Activated CD4-positive, alpha-beta memory T cell treated with anti-CD3 and anti-CD28 coated beads, Interleukin-2, amount 10 ng/mL, durations not matched to agents 7 days and 5 days (primary cell): Measurements from ENCODE around the gene ELOA2. TPM values are rescaled to one million over a fixed set of nuclear protein-coding genes. Genes with fewer than 3 reads are reported as not detected.
"Not testable (repeated sequence)": the region's sequence is repeated elsewhere in the genome, so short reads cannot be mapped to it uniquely, and the experiment has no call there.

Source experiments
- CTCF ChIA-PET: fragments of 350-600 bp; sonication (Branson Sonifier 250); formaldehyde crosslinking; loops from one replicate; lab custom pipeline; 2021; ENCODE audit warnings: antibody characterized with exemption, inconsistent platforms; lab: Charles Lee
- POLR2A ChIA-PET: fragments of 350-600 bp; sonication (Branson Sonifier 250); formaldehyde crosslinking; loops from one replicate; lab custom pipeline; 2021; ENCODE audit warnings: antibody characterized with exemption; lab: Charles Lee
- DNase-seq: peaks from one replicate; pipeline ENCODE4 v3.0.0-alpha.2; 2020
- H3K27ac Mint-ChIP-seq: one replicate; pipeline ENCODE4 v1.8.0; 2021; ENCODE audit warnings: mild to moderate bottlenecking, mixed read lengths
- H3K27me3 Mint-ChIP-seq: one replicate; pipeline ENCODE4 v1.8.0; 2021; ENCODE audit warnings: mixed read lengths
- H3K36me3 Mint-ChIP-seq: one replicate; pipeline ENCODE4 v1.8.0; 2021; ENCODE audit warnings: low read depth, mixed read lengths
- H3K4me1 Mint-ChIP-seq: one replicate; pipeline ENCODE4 v1.8.0; 2021; ENCODE audit warnings: mixed read lengths
- H3K4me3 Mint-ChIP-seq: one replicate; pipeline ENCODE4 v1.8.0; 2021; ENCODE audit warnings: mild to moderate bottlenecking, mixed read lengths
- H3K9me3 Mint-ChIP-seq: one replicate; pipeline ENCODE4 v1.8.0; 2021; ENCODE audit warnings: mixed read lengths
- total RNA-seq, 2 experiments: library from RNA; stranded (reverse); gene quantifications; one replicate each; pipeline ENCODE4 v1.2.3, GENCODE V29; 2021

The ELOA2 gene
- total RNA-seq, 2 experiments from 2014 or later = not detected

DNA sequence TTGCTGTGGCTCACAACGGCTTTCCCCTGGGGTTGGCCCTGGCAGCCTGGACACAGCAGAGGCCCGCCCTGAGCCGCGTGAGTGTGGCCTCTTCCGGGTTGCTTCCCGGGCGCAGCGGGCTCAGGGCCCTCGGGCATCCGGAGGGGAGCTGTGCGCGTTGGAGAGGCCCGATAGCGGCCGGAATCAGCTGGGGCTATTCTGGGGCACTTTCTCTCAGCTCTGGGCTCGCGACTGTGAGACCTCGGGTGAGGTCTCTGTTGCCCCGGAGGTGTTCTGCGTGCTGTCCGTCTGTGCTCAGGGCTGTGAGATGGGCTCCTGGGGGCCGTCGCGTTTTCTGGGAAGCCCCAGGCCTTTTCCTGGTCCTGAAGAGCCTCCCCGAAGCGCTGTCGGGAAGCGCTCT is 830 bp downstream of the ELOA2 start:
- POLR2A ChIA-PET, CTCF ChIA-PET, H3K4me3 Mint-ChIP-seq, H3K4me1 Mint-ChIP-seq, H3K27ac Mint-ChIP-seq, H3K36me3 Mint-ChIP-seq, H3K27me3 Mint-ChIP-seq, H3K9me3 Mint-ChIP-seq, DNase-seq: not testable (repeated sequence)

DNA sequence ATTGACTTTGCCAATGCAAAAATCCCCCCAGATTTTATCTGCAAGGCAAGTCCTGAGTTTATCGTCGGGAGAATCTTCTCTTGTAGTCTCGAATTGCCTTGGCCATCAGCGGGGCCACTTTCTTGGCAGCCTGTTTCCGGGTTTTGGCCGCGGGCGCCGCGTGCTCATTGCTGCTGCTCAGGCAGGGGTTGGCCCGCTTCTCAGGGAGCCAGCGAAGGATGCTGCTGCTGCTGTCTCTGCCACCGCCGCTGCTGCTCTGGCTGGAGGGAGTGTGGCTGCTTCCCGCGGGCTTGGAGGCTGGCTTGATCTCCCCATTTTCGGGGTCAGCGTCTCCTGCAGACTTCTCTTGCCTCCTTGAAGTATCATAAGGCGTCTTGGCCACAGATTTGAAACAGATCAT is 2.5 kb downstream of the ELOA2 start:
- POLR2A ChIA-PET = no interaction called here
- H3K4me1 Mint-ChIP-seq = no peaks in the 10 kb centered on the region

DNA sequence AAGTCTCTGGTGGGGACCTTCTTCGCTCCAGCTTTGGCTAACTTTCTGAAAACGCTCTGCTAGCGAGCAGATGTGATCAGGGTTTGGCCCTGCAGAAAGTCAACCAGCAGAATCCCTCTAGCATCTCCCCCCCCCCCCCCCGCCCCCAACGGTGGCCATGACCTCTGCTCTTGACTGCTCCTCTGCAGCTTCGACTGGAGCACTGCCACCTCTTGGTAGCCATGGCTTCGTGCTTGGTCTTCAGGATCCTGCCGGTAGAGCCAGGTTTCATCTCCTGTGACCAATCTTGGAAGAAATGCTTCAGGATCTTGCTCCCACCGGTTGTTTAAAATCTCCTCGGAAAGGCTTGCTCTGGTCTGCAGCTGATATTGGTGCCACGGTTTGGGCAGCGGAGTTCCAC is 4.5 kb downstream of the ELOA2 start:
- H3K27me3 Mint-ChIP-seq, CTCF ChIA-PET, H3K9me3 Mint-ChIP-seq, H3K4me3 Mint-ChIP-seq, H3K4me1 Mint-ChIP-seq, H3K27ac Mint-ChIP-seq, POLR2A ChIA-PET, DNase-seq, H3K36me3 Mint-ChIP-seq: not testable (repeated sequence)

More for the DNA sequence above, 2.5 kb downstream of the ELOA2 start:
- Mint-ChIP-seq H3K27me3 (peaks cover 3% of the 10 kb centered on the region), H3K36me3 (no peaks in the 10 kb centered on the region), H3K27ac (no peak overlapping the region), H3K4me3 (no peak overlapping the region), H3K9me3 (no peaks in the 10 kb centered on the region)
- DNase-seq = no peak
- CTCF ChIA-PET = no interaction called here

DNA sequence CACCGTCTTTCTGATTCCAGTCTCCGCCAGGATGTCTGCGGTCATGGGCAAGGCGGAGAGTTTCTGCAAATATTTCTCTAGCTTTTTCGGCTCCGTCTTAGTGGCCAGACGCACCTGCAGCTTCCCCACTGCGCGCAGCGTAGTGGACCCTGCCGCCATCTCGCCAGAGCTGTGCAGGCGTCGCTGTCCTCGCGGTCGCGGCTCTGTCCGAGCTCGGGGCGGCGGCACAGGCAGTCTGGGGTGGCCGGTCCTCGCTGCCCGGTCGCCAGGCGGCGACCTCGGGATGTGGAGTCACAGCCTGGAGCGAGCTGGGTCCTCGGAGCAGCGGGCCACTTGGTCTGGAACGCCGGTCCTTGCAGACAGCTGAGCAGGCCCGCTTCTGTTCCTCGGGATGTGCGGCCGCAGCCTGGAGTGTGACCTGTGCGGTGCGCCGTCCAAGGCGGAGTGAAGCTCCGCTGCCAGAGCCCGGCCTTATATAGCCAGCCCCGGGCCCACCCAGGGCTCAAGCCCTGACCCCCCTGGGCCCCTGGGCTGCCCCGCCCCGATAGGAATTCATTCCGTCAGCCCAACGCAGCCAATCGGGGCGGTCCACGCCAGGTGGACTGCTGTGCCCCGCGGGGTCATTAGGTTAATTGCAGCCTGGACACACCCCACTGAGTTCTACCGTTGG is 5.6 kb downstream of the ELOA2 start:
- CTCF ChIA-PET, H3K9me3 Mint-ChIP-seq, H3K27ac Mint-ChIP-seq, POLR2A ChIA-PET, H3K36me3 Mint-ChIP-seq, DNase-seq, H3K4me3 Mint-ChIP-seq, H3K4me1 Mint-ChIP-seq, H3K27me3 Mint-ChIP-seq: not testable (repeated sequence)

DNA sequence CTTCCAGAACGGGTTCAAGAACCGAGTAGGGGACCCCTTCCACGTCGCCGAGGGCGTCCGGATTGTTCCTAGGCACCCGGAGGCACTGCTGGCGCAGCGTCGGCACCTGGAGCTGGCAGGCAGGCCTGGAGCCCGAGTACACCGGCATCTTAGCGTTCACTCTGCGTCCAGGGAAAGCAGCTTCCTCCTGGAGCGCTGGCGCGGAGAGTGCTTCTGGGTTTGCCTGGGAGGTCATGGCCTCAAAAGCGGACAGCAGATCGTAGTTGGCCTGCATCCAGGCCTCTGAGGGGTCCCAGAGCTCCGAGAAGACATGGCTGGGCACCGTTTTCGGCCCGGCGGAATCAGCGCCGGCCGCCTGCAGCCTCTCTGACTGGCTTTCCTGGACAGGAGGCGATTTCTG is 6.7 kb downstream of the ELOA2 start:
- H3K27ac Mint-ChIP-seq, H3K27me3 Mint-ChIP-seq, H3K4me1 Mint-ChIP-seq, H3K36me3 Mint-ChIP-seq, CTCF ChIA-PET, H3K9me3 Mint-ChIP-seq, H3K4me3 Mint-ChIP-seq, DNase-seq, POLR2A ChIA-PET: not testable (repeated sequence)

DNA sequence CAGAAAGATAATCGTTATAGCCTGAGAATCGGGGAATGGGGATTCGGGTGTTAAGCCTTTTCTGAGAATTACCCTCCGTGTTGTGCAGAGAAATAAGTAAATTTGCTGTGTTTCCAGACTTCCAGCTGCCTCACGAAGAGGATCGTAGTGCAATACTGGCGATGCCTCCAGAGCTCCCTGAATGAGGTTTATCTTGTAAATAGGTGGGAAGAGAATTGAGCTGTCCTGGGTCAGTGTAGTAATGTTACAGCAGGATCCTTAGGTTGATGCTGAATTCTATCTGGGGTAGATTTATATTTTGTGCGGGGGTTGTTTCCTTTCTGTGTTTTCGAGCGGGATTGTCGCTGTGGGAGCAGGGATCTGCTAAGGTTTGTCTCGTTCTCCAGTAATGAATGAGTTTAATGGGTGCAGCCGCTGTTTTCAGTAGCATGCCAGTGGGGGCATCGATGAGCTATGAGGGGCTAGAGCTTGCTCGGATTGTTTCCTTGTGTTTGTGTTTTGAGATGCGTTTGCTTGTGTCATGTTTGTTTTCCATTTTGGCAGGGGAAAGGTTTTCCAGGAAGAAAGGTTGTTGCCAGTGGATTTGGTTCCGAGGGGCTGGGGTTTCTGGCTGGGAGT is 9.8 kb downstream of the ELOA2 start:
- H3K9me3 Mint-ChIP-seq, H3K27ac Mint-ChIP-seq, H3K36me3 Mint-ChIP-seq, CTCF ChIA-PET, H3K27me3 Mint-ChIP-seq, H3K4me3 Mint-ChIP-seq, H3K4me1 Mint-ChIP-seq, POLR2A ChIA-PET, DNase-seq: not testable (repeated sequence)

DNA sequence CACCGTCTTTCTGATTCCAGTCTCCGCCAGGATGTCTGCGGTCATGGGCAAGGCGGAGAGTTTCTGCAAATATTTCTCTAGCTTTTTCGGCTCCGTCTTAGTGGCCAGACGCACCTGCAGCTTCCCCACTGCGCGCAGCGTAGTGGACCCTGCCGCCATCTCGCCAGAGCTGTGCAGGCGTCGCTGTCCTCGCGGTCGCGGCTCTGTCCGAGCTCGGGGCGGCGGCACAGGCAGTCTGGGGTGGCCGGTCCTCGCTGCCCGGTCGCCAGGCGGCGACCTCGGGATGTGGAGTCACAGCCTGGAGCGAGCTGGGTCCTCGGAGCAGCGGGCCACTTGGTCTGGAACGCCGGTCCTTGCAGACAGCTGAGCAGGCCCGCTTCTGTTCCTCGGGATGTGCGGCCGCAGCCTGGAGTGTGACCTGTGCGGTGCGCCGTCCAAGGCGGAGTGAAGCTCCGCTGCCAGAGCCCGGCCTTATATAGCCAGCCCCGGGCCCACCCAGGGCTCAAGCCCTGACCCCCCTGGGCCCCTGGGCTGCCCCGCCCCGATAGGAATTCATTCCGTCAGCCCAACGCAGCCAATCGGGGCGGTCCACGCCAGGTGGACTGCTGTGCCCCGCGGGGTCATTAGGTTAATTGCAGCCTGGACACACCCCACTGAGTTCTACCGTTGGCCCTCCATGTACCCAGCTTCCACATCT is 11.5 kb downstream of the ELOA2 start:
- POLR2A ChIA-PET, H3K4me3 Mint-ChIP-seq, H3K27me3 Mint-ChIP-seq, DNase-seq, H3K27ac Mint-ChIP-seq, H3K4me1 Mint-ChIP-seq, H3K9me3 Mint-ChIP-seq, H3K36me3 Mint-ChIP-seq, CTCF ChIA-PET: not testable (repeated sequence)

DNA sequence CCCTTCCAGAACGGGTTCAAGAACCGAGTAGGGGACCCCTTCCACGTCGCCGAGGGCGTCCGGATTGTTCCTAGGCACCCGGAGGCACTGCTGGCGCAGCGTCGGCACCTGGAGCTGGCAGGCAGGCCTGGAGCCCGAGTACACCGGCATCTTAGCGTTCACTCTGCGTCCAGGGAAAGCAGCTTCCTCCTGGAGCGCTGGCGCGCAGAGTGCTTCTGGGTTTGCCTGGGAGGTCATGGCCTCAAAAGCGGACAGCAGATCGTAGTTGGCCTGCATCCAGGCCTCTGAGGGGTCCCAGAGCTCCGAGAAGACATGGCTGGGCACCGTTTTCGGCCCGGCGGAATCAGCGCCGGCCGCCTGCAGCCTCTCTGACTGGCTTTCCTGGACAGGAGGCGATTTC is 12.6 kb downstream of the ELOA2 start:
- CTCF ChIA-PET = not testable (repeated sequence)

DNA sequence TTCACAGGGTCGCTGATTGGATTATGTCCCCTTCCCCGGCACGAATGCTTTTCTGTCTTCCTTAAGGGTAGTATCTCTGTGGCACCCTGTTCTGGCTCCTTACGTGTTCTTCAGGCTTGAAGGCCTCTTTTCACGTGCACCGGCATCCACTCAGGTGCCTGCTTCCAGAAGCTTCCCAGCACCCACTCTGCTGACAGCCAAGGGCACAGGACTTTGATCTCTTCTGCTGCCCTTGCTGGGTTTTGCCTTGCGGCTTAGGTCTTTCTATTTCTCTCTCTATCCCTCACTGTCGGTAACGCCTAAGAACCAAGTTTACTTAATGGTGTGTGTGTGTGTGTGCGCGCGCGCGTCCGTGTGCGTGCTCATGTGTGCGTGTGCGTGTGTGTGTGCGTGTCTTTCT is 14.7 kb downstream of the ELOA2 start:
- POLR2A ChIA-PET = not testable (repeated sequence)

More for the DNA sequence above, 12.6 kb downstream of the ELOA2 start:
- POLR2A ChIA-PET, H3K27ac Mint-ChIP-seq, H3K4me3 Mint-ChIP-seq, H3K27me3 Mint-ChIP-seq, H3K9me3 Mint-ChIP-seq, H3K36me3 Mint-ChIP-seq, H3K4me1 Mint-ChIP-seq, DNase-seq: not testable (repeated sequence)

DNA sequence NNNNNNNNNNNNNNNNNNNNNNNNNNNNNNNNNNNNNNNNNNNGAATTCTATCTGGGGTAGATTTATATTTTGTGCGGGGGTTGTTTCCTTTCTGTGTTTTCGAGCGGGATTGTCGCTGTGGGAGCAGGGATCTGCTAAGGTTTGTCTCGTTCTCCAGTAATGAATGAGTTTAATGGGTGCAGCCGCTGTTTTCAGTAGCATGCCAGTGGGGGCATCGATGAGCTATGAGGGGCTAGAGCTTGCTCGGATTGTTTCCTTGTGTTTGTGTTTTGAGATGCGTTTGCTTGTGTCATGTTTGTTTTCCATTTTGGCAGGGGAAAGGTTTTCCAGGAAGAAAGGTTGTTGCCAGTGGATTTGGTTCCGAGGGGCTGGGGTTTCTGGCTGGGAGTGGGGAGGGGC is 15.6 kb downstream of the ELOA2 start:
- not testable (repeated sequence) for H3K36me3 Mint-ChIP-seq

More for the DNA sequence above, 14.7 kb downstream of the ELOA2 start:
- H3K27me3 Mint-ChIP-seq, H3K27ac Mint-ChIP-seq, H3K36me3 Mint-ChIP-seq, H3K4me1 Mint-ChIP-seq, DNase-seq, H3K4me3 Mint-ChIP-seq, CTCF ChIA-PET, H3K9me3 Mint-ChIP-seq: not testable (repeated sequence)

More for the DNA sequence above, 15.6 kb downstream of the ELOA2 start:
- DNase-seq, POLR2A ChIA-PET, H3K4me3 Mint-ChIP-seq, H3K27me3 Mint-ChIP-seq, H3K4me1 Mint-ChIP-seq, CTCF ChIA-PET, H3K27ac Mint-ChIP-seq, H3K9me3 Mint-ChIP-seq: not testable (repeated sequence)

Other genes with a start within 250 kb of the ELOA2 start
- 10 to 100 TPM; 20.3 to 21.3 TPM for gene PIAS2, start 118.1 kb downstream of the ELOA2 start, total RNA-seq
- under 1 TPM; 0.35 to 0.55 TPM for gene KATNAL2, start 118.0 kb downstream of the ELOA2 start, total RNA-seq
- gene HDHD2, start 114.9 kb upstream of the ELOA2 start, total RNA-seq = 10 to 100 TPM; 35.2 to 38.1 TPM
- gene IER3IP1, start 140.7 kb upstream of the ELOA2 start, total RNA-seq = 10 to 100 TPM; 10.0 to 10.1 TPM
- gene SKOR2, start 216.0 kb upstream of the ELOA2 start, total RNA-seq = not detected